ENCODE data around the gene DDX59. TPM values are rescaled to one million over a fixed set of nuclear protein-coding genes. Genes with fewer than 3 reads are reported as not detected.

The DDX59 gene
- total and polyA plus RNA-seq, 8 donors = 9.0 to 24.6 (median 11.2) TPM

- peak; percentile 98 to 100 (median 100) for ATAC-seq
- intact Hi-C loops (cut with DNase I) = loop anchor here in 2 of 3 donors (10.0 kb wide), 1 partner anchor 184 kb away; no protein-coding TSS in a partner anchor
- Histone ChIP-seq H3K36me3 (no peaks in the 10 kb centered on the region), H3K9me3 (no peaks in the 10 kb centered on the region), H3K27ac (peak within 1 kb of the TSS in 3 of 4 donors; percentile 10 to 46 (median 17)), H3K4me1 (peaks cover 0 to 16% (median 0%) of the 10 kb centered on the region in 3 donors), H3K4me3 (peak within 1 kb of the TSS; percentile 36 to 79 (median 53)), H3K27me3 (no peaks in the 10 kb centered on the region)
- no peak for FAIRE-seq
- TF ChIP-seq CTCF (IDR thresholded peaks at IDR 0.05) = no peak
- WGBS, 2 donors = 0 to 1% methylated on average over 53 to 59 of the region's 59 CpGs
- peak; percentile 88 to 94 (median 90) for DNase-seq
Observed at GRCh38 chr1:200620273-200621131, 49.2 kb downstream of the DDX59 start, which contains the start of gene KIF14. KIF14 (minus strand) TSS chr1:200620751; CDS start chr1:200618723, 2,028 bp downstream.

- no peak for TF ChIP-seq CTCF (IDR thresholded peaks at IDR 0.05)
- FAIRE-seq (no peak), DNase-seq (no peak), ATAC-seq (no peak)
- Histone ChIP-seq H3K27me3 (no peaks in the 10 kb centered on the region), H3K36me3 (no peaks in the 10 kb centered on the region), H3K4me1 (peaks cover 0 to 16% (median 0%) of the 10 kb centered on the region in 3 donors), H3K4me3 (peak overlapping the region in 2 of 4 donors; percentile 41 to 79), H3K27ac (no peak overlapping the region), H3K9me3 (no peaks in the 10 kb centered on the region)
- intact Hi-C loops (cut with DNase I) = loop anchor here in 2 of 3 donors (10.0 kb wide), 1 partner anchor 185 kb away; no protein-coding TSS in a partner anchor
- 6% methylated on average over 6 of the region's 6 CpGs for WGBS, 2 donors
Observed at GRCh38 chr1:200619894-200620272, 49.8 kb downstream of the DDX59 start.

GRCh38 chr1:200610846-200611245 lies 58.9 kb downstream of the DDX59 start:
- Histone ChIP-seq H3K27me3 (no peaks in the 10 kb centered on the region), H3K27ac (no peak overlapping the region), H3K4me3 (no peak overlapping the region), H3K36me3 (no peaks in the 10 kb centered on the region), H3K9me3 (no peaks in the 10 kb centered on the region), H3K4me1 (no peaks in the 10 kb centered on the region)
- intact Hi-C loops (cut with DNase I) = no loop called here
- no peak for DNase-seq
- 69 to 77% methylated on average over 2 of the region's 2 CpGs for WGBS, 2 donors
- FAIRE-seq = no peak
- no peak for ATAC-seq
- TF ChIP-seq CTCF (IDR thresholded peaks at IDR 0.05) = no peak

- Histone ChIP-seq H3K36me3 (no peaks in the 10 kb centered on the region), H3K27me3 (no peaks in the 10 kb centered on the region), H3K4me1 (no peaks in the 10 kb centered on the region), H3K9me3 (peaks cover 0 to 3% (median 0%) of the 10 kb centered on the region in 4 donors), H3K27ac (no peak overlapping the region), H3K4me3 (no peak overlapping the region)
- FAIRE-seq (no peak), DNase-seq (no peak), ATAC-seq (no peak)
- WGBS, 2 donors = 90 to 92% methylated on average over 1 of the region's 1 CpG
- intact Hi-C loops (cut with DNase I) = no loop called here
- no peak for TF ChIP-seq CTCF (IDR thresholded peaks at IDR 0.05)
Observed at GRCh38 chr1:200602632-200603031, 67.1 kb downstream of the DDX59 start.

Other genes with a start within 250 kb of the DDX59 start
- under 1 TPM in 5 of 6 donors, not detected in 1; 0.04 to 0.22 (median 0.15) TPM for gene KIF14, start 49.2 kb downstream of the DDX59 start, total RNA-seq
- under 1 TPM in 1 of 2 donors, not detected in 1; 0.04 TPM for gene KIF14, start 49.2 kb downstream of the DDX59 start, polyA plus RNA-seq
- gene CAMSAP2, start 69.0 kb upstream of the DDX59 start, total RNA-seq = 10 to 100 TPM in 1 of 6 donors, 1 to 10 TPM in 5; 3.5 to 10.3 (median 5.0) TPM
- 1 to 10 TPM; 2.7 to 4.7 TPM for gene CAMSAP2, start 69.0 kb upstream of the DDX59 start, polyA plus RNA-seq
- gene GPR25, start 203.1 kb upstream of the DDX59 start, total RNA-seq = under 1 TPM in 1 of 6 donors, not detected in 5; 0.31 TPM
- gene GPR25, start 203.1 kb upstream of the DDX59 start, polyA plus RNA-seq = not detected
- 10 to 100 TPM in 4 of 6 donors, 1 to 10 TPM in 2; 5.0 to 26.6 (median 12.9) TPM for gene INAVA, start 225.0 kb upstream of the DDX59 start, total RNA-seq
- 10 to 100 TPM; 13.1 to 17.8 TPM for gene INAVA, start 225.0 kb upstream of the DDX59 start, polyA plus RNA-seq